K562 (cell line): ENCODE measurements around the gene HAS3. TPM values are rescaled to one million over a fixed set of nuclear protein-coding genes. Genes with fewer than 3 reads are reported as not detected.

Experiments used
- ATAC-seq: fragments of 200-7000 bp; cut with Tn5 transposase; 3 replicates; pipeline ENCODE4 v1.9.1; 2020; ENCODE audit warnings: moderate library complexity
- BruUV-seq: library from RNA; stranded (reverse); fragments of 400-500 nt; replicated peaks from 2 replicates; lab custom pipeline; 2021; lab: Mats Ljungman, UMichigan
- CTCF ChIA-PET: fragments of 300-600 bp; formaldehyde crosslinking; extraction: SDS; loops from one replicate; lab custom pipeline; 2021; ENCODE audit warnings: low intra/inter-chr PET ratio; lab: Yijun Ruan, JAX
- POLR2A ChIA-PET: fragments of 300-600, 350-650 bp; sonication (Branson Sonifier 250); formaldehyde crosslinking; extraction: SDS; loops from one replicate; lab custom pipeline; 2021; ENCODE audit warnings: antibody characterized with exemption, inconsistent platforms; lab: Yijun Ruan, JAX
- DNase-seq, 4 experiments: peaks; one replicate each; pipeline versions ENCODE4 v3.0.0 to v3.0.0-alpha.2; 2011 to 2018; ENCODE audit warnings: low spot score in 3 of 4, mixed read lengths in 3 of 4; ENCODE audit errors: extremely low read depth in 1 of 4
- FAIRE-seq: peaks from 2 replicates; lab custom pipeline; 2011; peaks lifted over from hg19 to GRCh38; lab: Jason Lieb, UNC
- H2AFZ ChIP-seq: 2 replicates; pipeline ENCODE4 v1.6.0; 2011; ENCODE audit warnings: low read depth, low read length, control low read depth, inconsistent platforms
- H3K27ac ChIP-seq: fragments of 200-600 bp; 3 replicates; pipeline ENCODE4 v1.8.0; 2011; ENCODE audit warnings: low read depth, mild to moderate bottlenecking, control low read depth, inconsistent platforms, low read length, moderate library complexity, mixed read lengths; ENCODE audit errors: extremely low read depth
- H3K27me3 ChIP-seq, 2 experiments: fragments of 300-600 bp in 1 of 2; 2 replicates in 1 of 2; 3 replicates in 1 of 2; pipeline versions ENCODE4 v1.6.0 to v1.8.0; 2011; ENCODE audit warnings: inconsistent platforms in 2 of 2, low read length in 2 of 2, mild to moderate bottlenecking in 1 of 2, mixed read lengths in 1 of 2, moderate library complexity in 1 of 2; ENCODE audit not compliant: control insufficient read depth in 2 of 2, insufficient read depth in 2 of 2
- H3K36me3 ChIP-seq: fragments of 300-600 bp; 3 replicates; pipeline ENCODE4 v1.8.0; 2011; ENCODE audit warnings: mild to moderate bottlenecking, low read length, inconsistent platforms; ENCODE audit not compliant: control insufficient read depth, insufficient read depth
- H3K4me1 ChIP-seq, 2 experiments: fragments of 200-600 bp in 1 of 2; replicated peaks in 1 of 2; 2 replicates in 1 of 2; 3 replicates in 1 of 2; pipeline versions ENCODE4 v1.5.1 to v1.8.0; 2011; ENCODE audit warnings: inconsistent platforms in 2 of 2, low read length in 2 of 2, mild to moderate bottlenecking in 1 of 2, mixed read lengths in 1 of 2, moderate library complexity in 1 of 2; ENCODE audit not compliant: control insufficient read depth in 2 of 2, insufficient read depth in 2 of 2
- H3K4me2 ChIP-seq: 2 replicates; pipeline ENCODE4 v1.6.1; 2011; ENCODE audit warnings: low read length, control low read depth, inconsistent platforms, mixed read lengths; ENCODE audit not compliant: insufficient read depth
- H3K4me3 ChIP-seq: fragments of 200-600 bp; sonication (generic), shearing (Covaris generic); 2 replicates; pipeline ENCODE4 v1.5.1; 2016; ENCODE audit warnings: control low read depth, inconsistent platforms
- H3K79me2 ChIP-seq: fragments of 200-600 bp; 3 replicates; pipeline ENCODE4 v1.8.0; 2011; ENCODE audit warnings: low read length, inconsistent platforms; ENCODE audit not compliant: control insufficient read depth, insufficient read depth
- H3K9ac ChIP-seq, 2 experiments: 2 replicates each; pipeline versions ENCODE4 v1.6.0 to v1.6.1; 2011; ENCODE audit warnings: low read depth in 2 of 2, low read length in 2 of 2, control low read depth in 1 of 2, inconsistent platforms in 1 of 2, mild to moderate bottlenecking in 1 of 2, mixed read lengths in 1 of 2; ENCODE audit not compliant: insufficient read depth in 1 of 2
- H3K9me1 ChIP-seq: one replicate; pipeline ENCODE4 v1.6.0; 2011; ENCODE audit warnings: inconsistent platforms, mild to moderate bottlenecking, low read length, moderate library complexity; ENCODE audit not compliant: control insufficient read depth, insufficient read depth
- H3K9me3 ChIP-seq: replicated peaks from 2 replicates; pipeline ENCODE4 v1.5.1; 2011; ENCODE audit warnings: low read depth, low read length, inconsistent platforms; ENCODE audit not compliant: control insufficient read depth, insufficient read depth
- H4K20me1 ChIP-seq: replicated peaks from 2 replicates; pipeline ENCODE4 v1.6.1; 2011; ENCODE audit warnings: low read length, inconsistent platforms, mixed read lengths; ENCODE audit not compliant: control insufficient read depth, insufficient read depth
- E4F1 ChIP-seq: fragments of 250-450 bp; sonication (Bioruptor Pico); IDR thresholded peaks from 2 replicates; pipeline ENCODE4 v1.5.0; 2021; ENCODE audit warnings: mild to moderate bottlenecking, borderline replicate concordance
- EWSR1 ChIP-seq: fragments of 450-650 bp; IDR thresholded peaks from 2 replicates; pipeline ENCODE4 v1.6.1; 2018; ENCODE audit warnings: borderline replicate concordance, mild to moderate bottlenecking, low read depth, moderate library complexity; ENCODE audit not compliant: partially characterized antibody
- GATAD2A ChIP-seq: fragments of 450-650 bp; IDR thresholded peaks from 2 replicates; pipeline ENCODE4 v1.6.1; 2017
- HMG20A ChIP-seq: fragments of 450-650 bp; formaldehyde crosslinking; conservative IDR thresholded peaks from 2 replicates; pipeline ENCODE4 v1.4.0; 2020; ENCODE audit warnings: mild to moderate bottlenecking, mixed read lengths
- KLF1 ChIP-seq: fragments of 450-650 bp; IDR thresholded peaks from 2 replicates; pipeline ENCODE4 v1.6.1; 2016; ENCODE audit warnings: missing genetic modification characterization, missing compliant biosample characterization
- KLF16 ChIP-seq: IDR thresholded peaks from 2 replicates; pipeline ENCODE4 v1.6.1; 2016; ENCODE audit warnings: antibody characterized with exemption
- PML ChIP-seq: IDR thresholded peaks from 2 replicates; pipeline ENCODE4 v1.6.1; 2012; ENCODE audit warnings: low read length, inconsistent platforms
- POLR2AphosphoS2 ChIP-seq: IDR thresholded peaks from 2 replicates; pipeline ENCODE4 v1.6.1; 2012; ENCODE audit warnings: low read length, improper control_type of control experiment
- POLR2AphosphoS5 ChIP-seq: IDR thresholded peaks from 2 replicates; pipeline ENCODE4 v1.6.1; 2011; ENCODE audit warnings: mild to moderate bottlenecking, low read depth, low read length, moderate library complexity; ENCODE audit not compliant: control insufficient read depth, insufficient read depth
- SIX5 ChIP-seq, 2 experiments: IDR thresholded peaks; 2 replicates each; pipeline ENCODE4 v1.6.1; 2011; ENCODE audit warnings: low read length in 2 of 2, borderline replicate concordance in 1 of 2, low read depth in 1 of 2, mild to moderate bottlenecking in 1 of 2, moderate library complexity in 1 of 2; ENCODE audit not compliant: insufficient read depth in 1 of 2
- SP1 ChIP-seq: sonication (generic); formaldehyde crosslinking; IDR thresholded peaks from 2 replicates; pipeline ENCODE4 v1.8.1; 2022; ENCODE audit warnings: mild to moderate bottlenecking, missing genetic modification reagents
- SREBF1 ChIP-seq: fragments of 150-350 bp; IDR thresholded peaks from 2 replicates; pipeline ENCODE4 v1.6.1; 2014; ENCODE audit warnings: antibody characterized with exemption, low read depth, low read length, borderline replicate concordance
- THRB ChIP-seq: fragments of 450-650 bp; formaldehyde crosslinking; conservative IDR thresholded peaks from 2 replicates; pipeline ENCODE4 v1.4.0; 2022; ENCODE audit warnings: mild to moderate bottlenecking, missing genetic modification characterization
- ZFP91 ChIP-seq: sonication (generic); formaldehyde crosslinking; IDR thresholded peaks from 2 replicates; pipeline ENCODE4 v1.8.0; 2022; ENCODE audit warnings: mild to moderate bottlenecking, missing genetic modification reagents
- ZKSCAN1 ChIP-seq: fragments of 150-350 bp; IDR thresholded peaks from 2 replicates; pipeline ENCODE4 v1.6.1; 2016; ENCODE audit warnings: low read depth, low read length
- ZNF12 ChIP-seq: sonication (generic); formaldehyde crosslinking; IDR thresholded peaks from 2 replicates; pipeline ENCODE4 v1.4.0; 2020; ENCODE audit warnings: mild to moderate bottlenecking, missing genetic modification reagents
- ZNF316 ChIP-seq: fragments of 450-650 bp; IDR thresholded peaks from 2 replicates; pipeline ENCODE4 v1.6.1; 2016
- WGBS: fragments of 100-300 bp; shearing (Covaris generic); methylation state at CpG from one replicate; pipeline ENCODE4 v1.1.6; 2016; ENCODE audit warnings: low coverage, mixed read lengths; ENCODE audit not compliant: insufficient coverage; ENCODE audit errors: missing lambda C conversion rate; 5-methylcytosine and 5-hydroxymethylcytosine counted together
- in situ Hi-C: fragments of 300-500 bp; cut with MboI; formaldehyde crosslinking; loops from 4 replicates; pipeline ENCODE4 v1.15.0; 2018; ENCODE audit warnings: inconsistent platforms, mixed read lengths
- intact Hi-C: fragments of 100-400 bp; cut with micrococcal nuclease; formaldehyde crosslinking; loops from 2 replicates; pipeline ENCODE4 v1.14.2; 2022
- polyA plus RNA-seq, 8 experiments: library from polyadenylated mRNA; depleted of rRNA in 4 of 8; stranded (reverse) in 5 of 8; unstranded in 3 of 8; fragments of >200 nt; fragmentation: Nextera tagmentation in 2 of 8; fragmentation: Illumina TruSeq in 1 of 8; extraction: Ambion mirVana in 2 of 8; extraction: Trizol in 1 of 8; gene quantifications; 2 replicates each; pipeline versions ENCODE4 v1.2.1 to v1.2.3, GENCODE V29; 2011 to 2014; ENCODE audit warnings: inconsistent platforms in 1 of 8, missing spikeins in 1 of 8
- total RNA-seq, 7 experiments: library from RNA; depleted of rRNA in 6 of 7; stranded (reverse); fragments of >200 nt in 6 of 7; fragmentation: Illumina TruSeq in 2 of 7; extraction: Trizol in 2 of 7; gene quantifications; 2 replicates each; pipeline versions ENCODE4 v1.2.1 to v1.2.3, GENCODE V29; 2011 to 2021; ENCODE audit warnings: low replicate concordance in 1 of 7

The HAS3 gene
- total and polyA plus RNA-seq, 9 of the 15 experiments (the other 6 are each of a cell fraction or from before 2014, with no cell fraction given), result 0.04 to 0.33 (median 0.13) TPM; not detected in 1

GRCh38 chr16:69130461-69130860 lies 25.0 kb downstream of the HAS3 start:
- peaks cover 64% of the 10 kb centered on the region for H3K36me3 ChIP-seq
- no peaks in the 10 kb centered on the region for H3K27me3 ChIP-seq
- ATAC-seq (no peak), DNase-seq (no peak), FAIRE-seq (no peak)
- H3K27ac ChIP-seq, result peak overlapping the region; percentile 11; the same call in 1 of the 3 replicates
- ChIA-PET CTCF (no interaction called here), POLR2A (interaction anchor here (0.9 to 1.2 kb wide), 3 partner anchors 11 to 431 kb away, joined by 3 to 4 read pairs (median 3); no protein-coding TSS in a partner anchor)
- 0 out of 2 replicates have a peak overlapping the region, but pooled peaks have one; percentile 17 for H3K4me2 ChIP-seq
- peaks cover 7 to 17% of the 10 kb centered on the region in 2 experiments; a peak in 3 of 5 replicates for H3K4me1 ChIP-seq
- H2AFZ ChIP-seq, result no peak overlapping the region
- H3K9me3 ChIP-seq, result no peaks in the 10 kb centered on the region
- in situ Hi-C loops (no loop called here), intact Hi-C loops (no loop called here)
- H3K9me1 ChIP-seq, result no peaks in the 10 kb centered on the region
- 0 out of 2 replicates have a peak, but pooled peaks cover 3% of the 10 kb centered on the region for H4K20me1 ChIP-seq
- no TSS peak for BruUV-seq
- no peak overlapping the region; the same call in 1 of the 2 replicates for H3K4me3 ChIP-seq
- H3K9ac ChIP-seq, result peak overlapping the region in 1 of 2 experiments; percentile 99; a peak in 1 of 4 replicates
- H3K79me2 ChIP-seq, result peaks cover 93% of the 10 kb centered on the region
- WGBS, result 81% methylated on average over 6 of the region's 6 CpGs
- TF ChIP-seq PML (peak; percentile 51; the same call in 1 of the 2 replicates), SREBF1 (no peak), ZNF316 (no peak), ZFP91 (CRISPR knock-in tag) (no peak), KLF16 (no peak), THRB (0 out of 2 replicates have a peak, but pooled peaks have one; percentile 12), KLF1 (no peak), POLR2AphosphoS5 (peak; percentile 27; the same call in 1 of the 2 replicates), GATAD2A (no peak), ZNF12 (CRISPR knock-in tag) (no peak), ZKSCAN1 (no peak), EWSR1 (no peak), E4F1 (CRISPR knock-in tag) (no peak), HMG20A (no peak), POLR2AphosphoS2 (peak; percentile 73; the same call in 1 of the 2 replicates), SIX5 (IDR thresholded peaks at IDR 0.05; ENCODE audit: borderline replicate concordance in 1 of 2, insufficient read depth in 1 of 2, low read depth in 1 of 2, low read length in 2 of 2) (no peak), SP1 (CRISPR knock-in tag) (no peak)
